Effector CD4-positive, alpha-beta T cell (primary cell): Measurements from ENCODE around the gene LMAN2.

Experiments
- DNase-seq: peaks from one replicate; pipeline ENCODE4 v3.0.0-alpha.2; 2020
- total RNA-seq: gene quantifications from one replicate; lab custom pipeline; 2026; lab: John Stamatoyannopoulos, UW

LMAN2 gene
- 81.6 reads per million, percentile 78 among the genes with 10 or more reads in this experiment for total RNA-seq

GRCh38 chr5:177351392-177352329 lies at the start of gene LMAN2:
LMAN2 (minus strand) TSS chr5:177351668; CDS start chr5:177351647, 21 bp downstream.
- DNase-seq, result peak; percentile 89

GRCh38 chr5:177399997-177400868 lies 48.8 kb upstream of the LMAN2 start, which contains the start of gene PFN3:
PFN3 (minus strand) TSS chr5:177400661; CDS start chr5:177400576, 85 bp downstream.
- DNase-seq, result no peak

GRCh38 chr5:177397875-177398390 lies 46.5 kb upstream of the LMAN2 start:
- DNase-seq, result no peak

GRCh38 chr5:177396807-177397206 lies 45.3 kb upstream of the LMAN2 start:
- DNase-seq, result no peak

GRCh38 chr5:177396078-177396477 lies 44.6 kb upstream of the LMAN2 start:
- DNase-seq, result no peak

GRCh38 chr5:177393990-177394389 lies 42.5 kb upstream of the LMAN2 start:
- no peak for DNase-seq

GRCh38 chr5:177393206-177393765 lies 41.8 kb upstream of the LMAN2 start:
- no peak for DNase-seq

GRCh38 chr5:177392765-177393164 lies 41.3 kb upstream of the LMAN2 start:
- DNase-seq, result no peak

- DNase-seq, result peak; percentile 85
These were observed 39.2 kb upstream of the LMAN2 start for GRCh38 chr5:177390363-177391300.

- peak; percentile 49 for DNase-seq
These were observed 38.0 kb upstream of the LMAN2 start for GRCh38 chr5:177389241-177390169.

GRCh38 chr5:177388521-177389052 lies 37.1 kb upstream of the LMAN2 start:
- no peak for DNase-seq

- no peak for DNase-seq
These were observed 35.9 kb upstream of the LMAN2 start for GRCh38 chr5:177387405-177387804.

- DNase-seq, result no peak
These were observed 35.1 kb upstream of the LMAN2 start for GRCh38 chr5:177386542-177386941.

- no peak for DNase-seq
These were observed 34.3 kb upstream of the LMAN2 start for GRCh38 chr5:177385720-177386119.

GRCh38 chr5:177384134-177384533 lies 32.7 kb upstream of the LMAN2 start, which contains the start of gene SLC34A1:
SLC34A1 (plus strand) TSS chr5:177384434; CDS start chr5:177385742, 1,308 bp downstream.
- DNase-seq, result no peak

GRCh38 chr5:177383181-177383580 lies 31.7 kb upstream of the LMAN2 start:
- no peak for DNase-seq

GRCh38 chr5:177382423-177383029 lies 31.1 kb upstream of the LMAN2 start:
- no peak for DNase-seq

GRCh38 chr5:177380805-177381126 lies 29.3 kb upstream of the LMAN2 start:
- no peak for DNase-seq
